Neuron (in vitro differentiated cells): Measurements from ENCODE around the gene MEF2C.

Source experiments
- H2AFZ ChIP-seq: one replicate; pipeline ENCODE4 v1.6.1; 2013; ENCODE audit warnings: low read depth, mild to moderate bottlenecking, inconsistent platforms, low read length, moderate library complexity
- H3K27me3 ChIP-seq: one replicate; pipeline ENCODE4 v1.6.1; 2013; ENCODE audit warnings: low read length; ENCODE audit not compliant: insufficient read depth
- H3K36me3 ChIP-seq: one replicate; pipeline ENCODE4 v1.6.1; 2013; ENCODE audit warnings: low read length; ENCODE audit not compliant: insufficient read depth
- H3K4me1 ChIP-seq: one replicate; pipeline ENCODE4 v1.6.1; 2013; ENCODE audit warnings: low read length; ENCODE audit not compliant: insufficient read depth
- H3K4me3 ChIP-seq: 2 replicates; pipeline ENCODE4 v1.5.1; 2013; ENCODE audit warnings: mild to moderate bottlenecking, low read length, moderate library complexity
- H3K9me3 ChIP-seq: one replicate; pipeline ENCODE4 v1.6.1; 2013; ENCODE audit warnings: low read length

The MEF2C gene

GRCh38 chr5:88693071-88693932 is 189.7 kb downstream of the MEF2C start:
- Histone ChIP-seq H3K4me1 (peaks cover 28% of the 10 kb centered on the region), H3K9me3 (peaks cover 2% of the 10 kb centered on the region), H3K27me3 (peaks cover 90% of the 10 kb centered on the region), H2AFZ (no peak overlapping the region), H3K4me3 (no peak overlapping the region), H3K36me3 (no peaks in the 10 kb centered on the region)

DNA sequence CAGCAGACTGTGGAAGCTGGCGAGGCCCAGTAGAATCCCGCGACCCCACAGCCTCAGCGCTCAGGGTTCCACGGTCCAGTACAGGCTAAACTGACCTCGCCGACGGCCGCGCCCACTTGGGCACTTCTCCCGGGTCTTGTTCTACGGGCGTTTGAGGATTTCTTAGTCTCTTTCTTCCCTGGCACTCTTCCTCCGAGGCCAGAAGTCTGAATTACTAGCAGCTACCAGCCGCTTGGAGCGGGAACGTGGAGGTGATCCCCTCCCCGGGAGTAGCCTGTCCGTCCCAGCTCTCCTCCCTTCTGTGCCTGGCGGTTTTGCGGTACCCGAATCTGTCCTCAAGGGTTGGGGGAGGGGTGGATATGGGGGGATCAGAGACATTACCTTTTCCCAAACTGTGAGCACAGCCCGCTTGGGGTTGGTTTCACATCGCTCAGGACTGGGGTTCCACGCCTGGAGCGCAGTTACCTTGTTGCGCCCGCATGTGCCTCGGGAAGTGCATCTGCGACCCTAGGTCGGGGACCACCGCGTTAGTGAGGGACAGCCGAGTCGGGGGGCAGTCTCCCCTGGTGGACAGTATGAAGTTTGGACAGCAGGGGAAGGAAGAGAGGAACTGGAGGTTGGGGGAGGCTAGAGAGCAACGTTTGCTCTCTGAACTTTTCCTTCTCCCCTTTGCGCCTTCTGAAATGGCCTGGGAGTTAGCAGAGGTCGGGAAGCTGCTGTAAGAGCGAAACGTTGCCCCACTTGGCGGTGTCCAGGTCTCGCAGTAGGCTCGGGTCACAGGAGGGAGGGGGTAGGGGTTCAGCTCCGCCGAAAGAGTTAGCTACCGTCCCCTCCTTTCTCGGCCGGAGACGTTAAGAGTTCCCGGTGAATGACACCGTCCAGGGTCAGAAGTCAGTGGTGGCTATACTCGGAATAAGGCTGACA is 190.8 kb downstream of the MEF2C start:
- Histone ChIP-seq H2AFZ (no peak overlapping the region), H3K4me3 (no peak overlapping the region), H3K27me3 (peaks cover 91% of the 10 kb centered on the region), H3K9me3 (peaks cover 2% of the 10 kb centered on the region), H3K4me1 (peaks cover 28% of the 10 kb centered on the region), H3K36me3 (no peaks in the 10 kb centered on the region)

GRCh38 chr5:88691230-88691582 is 191.8 kb downstream of the MEF2C start:
- Histone ChIP-seq H3K9me3 (peaks cover 2% of the 10 kb centered on the region), H2AFZ (no peak overlapping the region), H3K27me3 (peaks cover 94% of the 10 kb centered on the region), H3K36me3 (no peaks in the 10 kb centered on the region), H3K4me3 (no peak overlapping the region), H3K4me1 (peaks cover 28% of the 10 kb centered on the region)

- Histone ChIP-seq H2AFZ (peak overlapping the region; percentile 20), H3K27me3 (peaks cover 96% of the 10 kb centered on the region), H3K9me3 (no peaks in the 10 kb centered on the region), H3K36me3 (no peaks in the 10 kb centered on the region), H3K4me1 (peaks cover 31% of the 10 kb centered on the region), H3K4me3 (peak overlapping the region; percentile 13)
These were observed 192.4 kb downstream of the MEF2C start for GRCh38 chr5:88690409-88691229.

DNA sequence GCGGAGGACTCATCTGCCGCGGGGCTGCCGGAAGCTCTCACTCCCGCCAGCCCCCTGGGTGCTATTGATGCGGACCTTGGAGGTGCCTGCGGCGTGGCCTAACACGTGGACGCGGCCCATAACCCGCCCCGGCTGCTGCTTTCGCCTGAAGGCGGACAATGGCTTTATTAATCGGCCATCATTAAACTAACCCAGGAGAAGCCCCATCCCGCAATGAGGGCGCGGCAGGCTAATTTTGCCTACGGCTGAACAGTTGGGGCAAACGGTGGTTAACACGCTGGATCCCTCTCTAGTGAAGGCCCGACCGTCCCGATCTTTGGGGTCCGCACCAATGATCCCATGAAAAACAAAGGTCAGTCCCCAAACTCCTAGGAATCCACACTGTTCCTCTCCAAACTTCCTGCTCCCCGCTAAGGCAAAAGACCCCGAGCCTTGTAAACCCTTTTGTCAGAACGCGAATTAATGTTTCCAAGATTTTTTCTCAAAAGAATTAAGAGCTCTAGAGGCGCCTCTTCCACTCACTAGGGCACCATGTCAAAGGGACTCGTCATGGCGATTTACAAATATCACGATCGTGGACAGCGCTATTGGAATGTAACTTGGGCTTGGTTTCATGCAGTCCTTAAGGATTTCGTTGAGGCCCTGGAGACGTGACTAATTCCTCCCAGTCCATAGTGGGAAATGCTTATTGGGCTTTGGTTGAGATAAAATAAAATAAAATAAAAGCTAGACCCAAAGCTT is 193.1 kb downstream of the MEF2C start:
- Histone ChIP-seq H2AFZ (no peak overlapping the region), H3K4me3 (no peak overlapping the region), H3K9me3 (no peaks in the 10 kb centered on the region), H3K36me3 (no peaks in the 10 kb centered on the region), H3K4me1 (peaks cover 37% of the 10 kb centered on the region), H3K27me3 (peaks cover 98% of the 10 kb centered on the region)

DNA sequence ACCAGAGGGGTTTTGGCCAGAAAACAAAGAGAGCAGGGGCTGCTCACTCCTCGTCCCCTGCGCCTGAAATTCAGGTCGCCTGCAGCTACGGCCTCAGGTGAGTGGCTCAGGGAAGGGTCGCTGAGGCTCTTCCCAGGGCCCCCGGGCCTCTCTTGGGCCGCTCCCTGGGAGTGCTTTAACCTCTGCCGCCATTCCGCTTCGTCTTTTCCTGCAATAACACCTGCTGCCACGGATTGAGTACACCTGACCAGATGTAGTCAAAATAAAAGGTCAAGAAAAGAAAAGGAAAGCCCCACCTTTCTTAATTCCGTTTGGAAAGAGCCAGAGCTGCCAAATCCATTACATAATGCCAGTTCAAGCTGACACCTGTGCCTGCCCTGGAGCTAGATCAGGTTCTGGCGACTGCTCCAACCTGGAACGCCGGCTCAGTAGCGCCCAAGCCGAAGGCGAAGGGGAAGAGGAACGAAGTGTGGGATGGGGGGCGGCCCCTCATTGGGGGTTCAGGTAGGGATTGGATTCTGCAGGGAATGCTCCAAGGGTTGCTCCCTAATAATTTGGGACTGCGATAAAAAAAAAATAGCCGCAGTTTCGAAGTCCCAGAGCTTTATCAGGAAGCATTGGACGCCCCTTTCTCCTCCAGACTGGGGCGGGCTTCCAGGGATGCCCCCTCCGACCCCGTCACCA is 193.9 kb downstream of the MEF2C start:
- no peak overlapping the region for H3K4me3 ChIP-seq
- H2AFZ ChIP-seq = no peak overlapping the region
- H3K36me3 ChIP-seq = no peaks in the 10 kb centered on the region
- H3K27me3 ChIP-seq = peaks cover 98% of the 10 kb centered on the region
- peaks cover 44% of the 10 kb centered on the region for H3K4me1 ChIP-seq
- H3K9me3 ChIP-seq = no peaks in the 10 kb centered on the region

DNA sequence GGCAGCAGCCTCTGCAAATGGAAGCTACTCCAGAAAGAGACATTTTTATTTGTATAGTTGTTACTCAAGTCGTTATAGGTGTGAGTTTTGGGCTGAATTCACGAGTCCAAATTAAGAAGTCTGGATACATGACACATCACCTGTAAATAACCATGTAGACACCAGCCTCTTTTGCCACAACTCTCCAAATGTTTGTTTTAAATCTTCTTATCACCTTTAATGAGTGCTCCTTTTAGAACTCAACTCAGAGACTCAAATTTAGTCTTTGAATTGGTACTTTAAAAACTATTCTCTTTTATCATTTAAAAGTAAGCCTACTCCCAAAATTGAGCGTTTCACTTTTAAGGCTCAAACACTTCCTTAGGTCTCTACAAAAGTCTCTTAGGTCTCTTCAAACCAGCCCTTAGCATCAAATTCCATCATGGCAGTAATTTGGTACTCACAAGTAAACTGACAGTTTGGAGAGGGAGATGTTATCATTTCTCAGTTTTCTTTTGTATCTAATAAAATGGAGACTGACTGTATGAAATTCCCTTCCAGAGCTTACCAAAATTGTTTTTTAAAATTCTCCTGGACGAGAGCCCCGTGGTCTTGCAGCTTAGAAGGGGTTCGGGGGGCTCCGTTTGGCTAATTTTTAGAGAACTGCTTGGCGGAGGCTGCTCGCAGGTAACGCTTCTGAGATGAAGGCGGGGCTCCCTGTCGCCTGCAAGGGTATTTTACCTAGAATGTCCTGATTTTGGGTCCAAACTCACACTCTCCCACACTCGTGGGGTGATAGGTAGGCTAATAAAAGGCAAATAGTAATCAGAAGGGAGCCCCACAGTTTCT is 194.6 kb downstream of the MEF2C start:
- no peaks in the 10 kb centered on the region for H3K36me3 ChIP-seq
- H3K9me3 ChIP-seq = no peaks in the 10 kb centered on the region
- peaks cover 52% of the 10 kb centered on the region for H3K4me1 ChIP-seq
- no peak overlapping the region for H2AFZ ChIP-seq
- H3K27me3 ChIP-seq = peaks cover 97% of the 10 kb centered on the region
- no peak overlapping the region for H3K4me3 ChIP-seq

DNA sequence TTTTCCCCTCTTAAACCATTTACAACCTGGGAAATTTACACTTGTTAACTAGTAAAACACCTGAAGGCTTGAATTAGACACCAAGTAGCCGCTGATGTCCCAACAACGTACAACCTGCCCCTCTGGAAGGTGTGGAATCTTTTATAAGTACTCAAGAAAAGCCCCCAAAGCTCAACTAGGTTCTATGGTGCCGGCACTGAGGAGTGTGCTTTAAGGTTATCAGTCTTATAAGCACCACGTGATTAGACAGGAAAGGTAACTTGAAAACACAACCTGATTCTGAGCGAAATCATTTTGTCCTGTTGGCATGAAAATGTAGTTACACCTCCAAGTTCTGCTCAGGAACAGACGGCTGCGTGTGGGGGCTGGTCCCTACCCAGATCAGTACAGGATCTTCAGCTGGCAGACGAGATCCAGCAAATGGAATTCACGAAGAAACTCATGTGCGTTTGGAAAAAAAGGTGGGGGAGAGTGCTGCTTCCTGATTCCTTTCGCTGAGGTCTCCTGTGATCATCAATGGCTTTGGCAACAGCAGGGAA is 195.5 kb downstream of the MEF2C start:
- peaks cover 97% of the 10 kb centered on the region for H3K27me3 ChIP-seq
- H2AFZ ChIP-seq = no peak overlapping the region
- peaks cover 54% of the 10 kb centered on the region for H3K4me1 ChIP-seq
- H3K9me3 ChIP-seq = no peaks in the 10 kb centered on the region
- no peak overlapping the region for H3K4me3 ChIP-seq
- H3K36me3 ChIP-seq = no peaks in the 10 kb centered on the region

GRCh38 chr5:88686726-88687125 is 196.3 kb downstream of the MEF2C start:
- Histone ChIP-seq H3K27me3 (peaks cover 94% of the 10 kb centered on the region), H3K9me3 (no peaks in the 10 kb centered on the region), H3K4me3 (no peak overlapping the region), H3K4me1 (peaks cover 47% of the 10 kb centered on the region), H3K36me3 (no peaks in the 10 kb centered on the region), H2AFZ (no peak overlapping the region)

- Histone ChIP-seq H3K9me3 (no peaks in the 10 kb centered on the region), H3K36me3 (no peaks in the 10 kb centered on the region), H2AFZ (no peak overlapping the region), H3K4me3 (no peak overlapping the region), H3K27me3 (peaks cover 91% of the 10 kb centered on the region), H3K4me1 (peaks cover 44% of the 10 kb centered on the region)
These were observed 197.1 kb downstream of the MEF2C start for GRCh38 chr5:88685591-88686541.
